HepG2 (cell line): Measurements from ENCODE around the gene ATP2B3. TPM values are rescaled to one million over a fixed set of nuclear protein-coding genes. Genes with fewer than 3 reads are reported as not detected.

ENCODE experiments used
- FOXP4 ChIP-seq: sonication (generic); formaldehyde crosslinking; IDR thresholded peaks from 2 replicates; pipeline ENCODE4 v1.4.0; 2020; ENCODE audit warnings: missing genetic modification reagents
- GATAD1 ChIP-seq: IDR thresholded peaks from 2 replicates; pipeline ENCODE4 v1.6.1; 2016; ENCODE audit warnings: missing genetic modification reagents, missing compliant biosample characterization
- KLF15 ChIP-seq: sonication (generic); formaldehyde crosslinking; IDR thresholded peaks from 2 replicates; pipeline ENCODE4 v1.8.1; 2023; ENCODE audit warnings: borderline replicate concordance, mild to moderate bottlenecking, inconsistent platforms, missing genetic modification reagents, mixed read lengths
- MAZ ChIP-seq, 2 experiments: sonication (generic) in 1 of 2; formaldehyde crosslinking in 1 of 2; IDR thresholded peaks; 2 replicates each; pipeline versions ENCODE4 v1.5.0 to v1.6.1; 2012 to 2020; ENCODE audit warnings: low read depth in 2 of 2, mild to moderate bottlenecking in 2 of 2, borderline replicate concordance in 1 of 2, improper control_type of control experiment in 1 of 2, low read length in 1 of 2, missing genetic modification reagents in 1 of 2, moderate library complexity in 1 of 2
- POLR2AphosphoS2 ChIP-seq: IDR thresholded peaks from 2 replicates; pipeline ENCODE4 v1.6.1; 2011; ENCODE audit warnings: low read depth, low read length, improper control_type of control experiment
- RARA ChIP-seq: IDR thresholded peaks from 2 replicates; pipeline ENCODE4 v1.6.1; 2016; ENCODE audit warnings: missing genetic modification reagents, missing compliant biosample characterization
- SP2 ChIP-seq: sonication (generic); formaldehyde crosslinking; IDR thresholded peaks from 2 replicates; pipeline ENCODE4 v1.5.1; 2020; ENCODE audit warnings: mild to moderate bottlenecking, missing genetic modification reagents
- ZNF138 ChIP-seq: sonication (generic); formaldehyde crosslinking; IDR thresholded peaks from 2 replicates; pipeline ENCODE4 v1.5.0; 2020; ENCODE audit warnings: mild to moderate bottlenecking, low read depth, missing genetic modification reagents
- polyA plus RNA-seq, 8 experiments: library from polyadenylated mRNA; depleted of rRNA in 3 of 8; stranded (reverse) in 7 of 8; unstranded in 1 of 8; fragments of >200 nt; fragmentation: Illumina TruSeq in 4 of 8; extraction: Trizol in 4 of 8; gene quantifications; 2 replicates each; pipeline versions ENCODE4 v1.2.1 to v1.2.3, GENCODE V29; 2011 to 2016; ENCODE audit warnings: low read depth in 4 of 8, missing spikeins in 1 of 8, mixed read lengths in 1 of 8; ENCODE audit not compliant: insufficient read depth in 1 of 8
- total RNA-seq, 5 experiments: library from RNA; depleted of rRNA; stranded (reverse); fragments of >200 nt; fragmentation: Illumina TruSeq; extraction: Trizol; gene quantifications; 2 replicates each; pipeline ENCODE4 v1.2.3, GENCODE V29; 2016; ENCODE audit warnings: low read depth in 1 of 5

ATP2B3 gene
- total and polyA plus RNA-seq, 2 of the 13 experiments (the other 11 are each of a cell fraction or from before 2014, with no cell fraction given): not detected

GRCh38 chrX:153624196-153625091 is 107.0 kb downstream of the ATP2B3 start (continued):
- TF ChIP-seq MAZ (IDR thresholded peaks at IDR 0.05; ENCODE audit: borderline replicate concordance, low read depth, low read length): no peak
- TF ChIP-seq MAZ (CRISPR knock-in tag; IDR thresholded peaks at IDR 0.05; ENCODE audit: low read depth): 0 out of 2 replicates have a peak, but pooled peaks have one; percentile 13
- TF ChIP-seq ZNF138 (CRISPR knock-in tag): no peak
- no peak for TF ChIP-seq FOXP4 (CRISPR knock-in tag)
- TF ChIP-seq POLR2AphosphoS2: no peak
- 0 out of 2 replicates have a peak, but pooled peaks have one; percentile 13 for TF ChIP-seq GATAD1 (CRISPR knock-in tag)
- TF ChIP-seq RARA (CRISPR knock-in tag): peak; percentile 24; the same call in 1 of the 2 replicates
- no peak for TF ChIP-seq SP2
- no peak for TF ChIP-seq KLF15 (CRISPR knock-in tag)
- TF ChIP-seq, all 625 proteins: peak for 50
